Breast epithelium (tissue), 4 donors: Measurements from ENCODE around the gene EHHADH. TPM values are rescaled to one million over a fixed set of nuclear protein-coding genes. Genes with fewer than 3 reads are reported as not detected.

Experiments
- DNase-seq, 2 donors: peaks; one replicate each; pipeline ENCODE4 v3.0.0-alpha.2; 2019; ENCODE audit warnings: low spot score in 2 of 2
- H3K27ac ChIP-seq, 2 donors: fragments of 200-600 bp; sonication (generic) in 1 of 2; one replicate each; pipeline ENCODE4 v1.5.1; 2016 to 2019; ENCODE audit warnings: mild to moderate bottlenecking in 1 of 2
- H3K27me3 ChIP-seq, 2 donors: fragments of 200-600 bp; sonication (generic) in 1 of 2; one replicate each; pipeline versions ENCODE4 v1.5.1 to v1.6.0; 2017 to 2019; ENCODE audit warnings: control low read depth in 1 of 2, mild to moderate bottlenecking in 1 of 2
- H3K36me3 ChIP-seq: fragments of 200-600 bp; one replicate; pipeline ENCODE4 v1.5.1; 2019
- H3K4me1 ChIP-seq, 2 donors: fragments of 200-600 bp; sonication (generic); one replicate each; pipeline ENCODE4 v1.5.1; 2016 to 2019; ENCODE audit warnings: control low read depth in 1 of 2
- H3K4me3 ChIP-seq, 3 donors: fragments of 200-600 bp; sonication (generic); 1 replicate in 2 of 3; 2 replicates in 1 of 3; pipeline ENCODE4 v1.5.1; 2016 to 2019; ENCODE audit warnings: mild to moderate bottlenecking in 3 of 3, moderate library complexity in 2 of 3
- H3K9me3 ChIP-seq, 2 donors: fragments of 200-600 bp; sonication (generic) in 1 of 2; one replicate each; pipeline ENCODE4 v1.5.1; 2016 to 2019; ENCODE audit warnings: control low read depth in 1 of 2
- CTCF ChIP-seq, 3 donors: fragments of 450-650 bp; IDR thresholded peaks; one replicate each; pipeline ENCODE4 v1.5.1; 2016 to 2017; ENCODE audit warnings: antibody characterized with exemption in 3 of 3, mild to moderate bottlenecking in 3 of 3, moderate library complexity in 3 of 3
- POLR2A ChIP-seq: fragments of 450-650 bp; IDR thresholded peaks from one replicate; pipeline ENCODE4 v1.6.1; 2016; ENCODE audit warnings: antibody characterized with exemption, mild to moderate bottlenecking, moderate library complexity
- POLR2AphosphoS5 ChIP-seq, 3 donors: sonication (generic); formaldehyde crosslinking; IDR thresholded peaks; one replicate each; pipeline ENCODE4 v1.6.1; 2017; ENCODE audit warnings: antibody characterized with exemption in 3 of 3
- intact Hi-C: fragments of 100-400 bp; cut with DNase I; formaldehyde crosslinking; loops from one replicate; pipeline ENCODE4 v1.15.1; 2023; ENCODE audit warnings: low total_unique reads
- total RNA-seq, 3 donors: library from RNA; depleted of rRNA; stranded (reverse); fragments of >200 nt; gene quantifications; one replicate each; pipeline ENCODE4 v1.1.0, GENCODE V29; 2016

EHHADH gene
- total RNA-seq, 3 donors from 2014 or later = 5.6 to 10.6 (median 6.7) TPM

DNA sequence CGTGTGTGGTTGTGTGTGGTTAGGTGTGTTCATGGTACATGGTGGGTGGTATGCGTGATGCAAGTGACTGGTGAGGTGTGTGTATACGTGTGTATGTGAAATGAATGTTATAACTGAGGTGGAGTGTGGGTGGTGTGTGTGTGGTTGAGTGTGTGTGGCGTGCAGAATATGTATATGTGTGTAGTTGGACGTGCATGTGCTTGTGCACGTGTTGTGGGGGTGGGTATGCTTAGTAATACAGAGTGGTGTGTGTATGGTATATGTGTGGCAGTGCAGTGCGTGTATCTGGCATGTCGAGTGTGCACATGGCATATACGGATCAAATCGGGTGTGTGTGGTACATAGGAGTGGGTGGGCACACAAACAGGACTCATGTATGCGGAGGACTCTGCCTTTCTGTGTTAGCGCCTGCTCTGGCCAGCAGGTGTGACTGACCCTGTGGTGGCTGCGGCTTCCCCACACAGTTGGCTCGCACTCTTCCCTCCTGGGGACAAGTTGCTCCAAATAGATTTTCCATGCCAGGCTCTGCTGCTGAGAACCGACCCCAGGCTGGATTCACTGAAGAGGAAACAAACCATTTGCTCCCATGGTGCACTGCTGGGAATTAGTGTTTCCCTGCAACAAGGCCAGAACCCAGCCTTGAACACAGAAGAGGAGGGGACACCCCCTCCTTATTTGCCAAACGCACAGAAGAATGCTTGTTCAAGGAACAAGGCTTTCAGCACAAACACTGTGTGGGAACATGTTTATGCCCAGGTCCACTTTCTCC lies 99.8 kb downstream of the EHHADH start:
- DNase-seq = peak in 1 of 2 donors; percentile 24

GRCh38 chr3:185153171-185153771 lies 100.6 kb downstream of the EHHADH start:
- no peak for DNase-seq
- Histone ChIP-seq H3K36me3 (no peaks in the 10 kb centered on the region), H3K4me3 (peak overlapping the region; percentile 57 to 72 (median 63)), H3K4me1 (peaks cover 0 to 6% of the 10 kb centered on the region in 2 donors), H3K27me3 (peaks cover 3 to 7% of the 10 kb centered on the region in 2 donors), H3K9me3 (no peaks in the 10 kb centered on the region), H3K27ac (peak overlapping the region; percentile 54 to 72)
- TF ChIP-seq POLR2AphosphoS5 (IDR thresholded peaks at IDR 0.05) = no peak
- TF ChIP-seq CTCF (IDR thresholded peaks at IDR 0.05) = no peak
- TF ChIP-seq POLR2A = no peak
- intact Hi-C loops = no loop called here

More for the DNA sequence above, 99.8 kb downstream of the EHHADH start:
- H3K27ac ChIP-seq = peak overlapping the region; percentile 40 to 54
- intact Hi-C loops = no loop called here
- TF ChIP-seq POLR2A (no peak), POLR2AphosphoS5 (IDR thresholded peaks at IDR 0.05) (no peak), CTCF (IDR thresholded peaks at IDR 0.05) (no peak)
- H3K9me3 ChIP-seq = no peaks in the 10 kb centered on the region
- peaks cover 0 to 6% of the 10 kb centered on the region in 2 donors for H3K4me1 ChIP-seq
- peak overlapping the region in 2 of 3 donors; percentile 63 to 72 for H3K4me3 ChIP-seq
- peaks cover 3 to 7% of the 10 kb centered on the region in 2 donors for H3K27me3 ChIP-seq
- H3K36me3 ChIP-seq = no peaks in the 10 kb centered on the region

DNA sequence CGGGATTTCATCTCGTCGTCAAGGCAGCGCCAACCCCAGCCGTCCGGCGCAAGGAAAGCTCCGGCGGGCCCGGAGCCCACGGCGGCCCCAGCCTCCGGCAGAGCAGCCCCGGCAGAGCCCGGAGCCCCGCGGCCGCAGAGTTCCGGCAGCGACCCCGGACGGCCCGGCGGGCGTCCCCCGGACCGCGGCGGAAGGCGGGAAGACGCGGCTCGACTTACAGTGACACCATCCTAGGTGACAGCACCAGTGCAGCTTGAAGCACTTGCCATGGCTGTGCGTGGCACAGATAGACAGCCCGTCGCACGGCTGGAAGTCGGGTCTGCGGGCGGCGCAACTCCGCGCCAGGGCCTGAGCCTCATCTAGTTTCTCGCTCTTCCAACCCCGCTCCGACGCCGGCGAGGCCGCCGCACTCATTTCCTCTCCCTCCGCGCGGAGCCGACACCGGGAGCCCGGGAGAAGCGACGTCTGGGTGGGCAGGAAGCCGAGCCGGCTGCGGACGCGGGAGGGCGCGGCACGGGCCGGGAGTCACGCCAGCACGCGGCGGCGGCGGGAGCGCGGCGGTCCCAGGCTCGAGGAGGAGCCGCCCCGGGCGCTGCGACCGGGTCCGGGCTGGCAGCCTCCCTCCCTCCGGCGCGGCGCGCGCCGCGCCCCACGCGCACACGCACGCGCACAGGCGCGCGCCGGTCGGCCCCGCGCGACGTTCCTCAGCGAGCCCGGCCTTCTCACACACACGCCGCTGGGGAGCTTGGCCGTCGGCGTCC lies 101.3 kb downstream of the EHHADH start, which contains the start of gene C3orf70:
C3orf70 (minus strand) TSS at position 651 of the 761 bp plus-strand sequence; CDS start at position 414, 237 bp downstream.
- Histone ChIP-seq H3K27me3 (peaks cover 3 to 7% of the 10 kb centered on the region in 2 donors), H3K4me1 (peaks cover 0 to 6% of the 10 kb centered on the region in 2 donors), H3K4me3 (peak within 1 kb of the TSS; percentile 57 to 72 (median 63)), H3K9me3 (no peaks in the 10 kb centered on the region), H3K27ac (peak within 1 kb of the TSS; percentile 67 to 72), H3K36me3 (no peaks in the 10 kb centered on the region)
- no peak for DNase-seq
- TF ChIP-seq POLR2AphosphoS5 (IDR thresholded peaks at IDR 0.05) (no peak), CTCF (IDR thresholded peaks at IDR 0.05) (no peak), POLR2A (no peak)
- intact Hi-C loops = no loop called here

GRCh38 chr3:185151964-185152409 lies 101.9 kb downstream of the EHHADH start:
- no peak for DNase-seq
- Histone ChIP-seq H3K4me1 (peaks cover 0 to 6% of the 10 kb centered on the region in 2 donors), H3K27me3 (peaks cover 3 to 7% of the 10 kb centered on the region in 2 donors), H3K9me3 (no peaks in the 10 kb centered on the region), H3K4me3 (peak overlapping the region; percentile 57 to 72 (median 63)), H3K36me3 (no peaks in the 10 kb centered on the region), H3K27ac (peak overlapping the region; percentile 67 to 72)
- intact Hi-C loops = no loop called here
- TF ChIP-seq POLR2A (no peak), POLR2AphosphoS5 (IDR thresholded peaks at IDR 0.05) (no peak), CTCF (IDR thresholded peaks at IDR 0.05) (no peak)
